ENCODE data around the gene PSG7.
"Not testable (repeated sequence)": the region's sequence is repeated elsewhere in the genome, so short reads cannot be mapped to it uniquely, and the experiment has no call there.

PSG7 gene

DNA sequence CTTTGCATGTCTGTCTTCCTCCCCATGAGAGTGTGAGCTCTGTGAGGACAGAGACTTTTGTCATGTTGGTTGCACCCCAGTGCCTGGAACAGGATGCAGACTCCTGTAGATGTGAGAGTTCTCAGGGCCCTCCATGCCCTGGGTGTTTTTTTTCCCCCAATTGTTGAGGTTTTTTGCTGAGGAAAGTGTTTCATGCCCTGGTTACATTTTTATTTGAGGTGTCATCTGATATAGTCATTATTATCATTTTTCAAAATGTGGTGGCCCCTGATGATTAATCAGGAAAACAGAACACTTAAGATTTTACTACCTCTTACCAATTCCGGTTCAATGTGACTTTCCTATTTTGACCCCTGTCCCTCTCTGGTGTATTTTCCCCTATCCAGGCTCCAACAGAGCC, 20.1 kb downstream of the PSG7 start:
- DNase-seq (ENCODE audit: low read depth in 2 of 2) = not testable (repeated sequence)

DNA sequence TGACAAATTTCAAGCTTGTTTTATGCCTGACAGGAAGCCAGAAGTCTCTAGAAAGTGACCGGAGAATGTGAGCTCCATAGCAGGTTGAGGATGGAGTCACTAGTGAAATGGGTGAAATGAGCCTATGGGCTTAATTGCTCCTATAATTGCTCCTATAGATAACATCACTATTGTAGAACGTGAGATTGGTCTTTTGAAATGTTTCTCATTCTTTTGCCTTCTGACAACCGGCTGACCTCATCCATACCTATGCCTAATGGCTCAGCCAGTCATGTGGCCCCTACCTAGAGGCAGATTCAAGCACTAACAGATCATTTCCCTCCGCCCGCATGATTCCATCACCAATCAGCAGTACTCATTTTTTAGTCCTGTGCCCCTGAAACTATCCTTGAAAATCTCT, 23.5 kb downstream of the PSG7 start:
- not testable (repeated sequence) for DNase-seq (ENCODE audit: low read depth in 2 of 2)

DNA sequence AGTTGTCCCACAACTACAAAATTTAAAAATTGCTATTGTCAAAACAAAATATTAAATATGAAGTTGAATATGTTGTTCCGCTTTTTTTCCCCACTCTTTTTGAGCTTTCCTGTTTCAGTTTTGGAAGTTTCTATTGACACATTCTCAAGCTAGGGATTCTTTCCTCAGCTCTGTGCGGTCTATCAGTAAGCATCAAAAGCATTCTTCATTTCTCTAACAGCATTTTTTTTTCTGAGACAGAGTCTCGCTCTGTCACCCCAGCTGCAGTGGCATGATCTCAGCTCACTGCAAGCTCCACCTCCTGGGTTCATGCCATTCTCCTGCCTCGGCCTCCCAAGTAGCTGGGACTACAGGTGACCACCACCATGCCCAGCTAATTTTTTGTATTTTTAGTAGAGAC, 24.1 kb downstream of the PSG7 start:
- not testable (repeated sequence) for DNase-seq (ENCODE audit: low read depth in 2 of 2)

DNA sequence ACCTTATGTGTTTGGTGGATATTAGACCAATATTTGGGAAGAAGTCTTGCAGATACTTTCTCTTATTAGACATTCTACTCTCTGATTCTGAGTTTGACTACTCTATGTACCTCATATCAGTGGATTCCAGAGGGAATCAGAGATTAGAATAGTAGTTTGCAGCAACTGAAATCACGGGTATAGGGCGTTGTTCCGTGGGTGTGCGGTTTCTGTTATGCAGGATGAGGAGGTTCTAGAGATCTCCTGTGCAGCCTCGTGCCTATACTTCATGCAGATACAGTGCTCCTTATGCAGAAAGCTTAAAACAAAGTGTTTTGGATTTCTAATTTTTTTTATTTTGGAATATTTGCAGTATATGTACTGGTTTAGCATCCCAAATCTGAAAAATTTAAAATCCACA, 25.3 kb downstream of the PSG7 start:
- not testable (repeated sequence) for DNase-seq (ENCODE audit: low read depth in 2 of 2)

DNA sequence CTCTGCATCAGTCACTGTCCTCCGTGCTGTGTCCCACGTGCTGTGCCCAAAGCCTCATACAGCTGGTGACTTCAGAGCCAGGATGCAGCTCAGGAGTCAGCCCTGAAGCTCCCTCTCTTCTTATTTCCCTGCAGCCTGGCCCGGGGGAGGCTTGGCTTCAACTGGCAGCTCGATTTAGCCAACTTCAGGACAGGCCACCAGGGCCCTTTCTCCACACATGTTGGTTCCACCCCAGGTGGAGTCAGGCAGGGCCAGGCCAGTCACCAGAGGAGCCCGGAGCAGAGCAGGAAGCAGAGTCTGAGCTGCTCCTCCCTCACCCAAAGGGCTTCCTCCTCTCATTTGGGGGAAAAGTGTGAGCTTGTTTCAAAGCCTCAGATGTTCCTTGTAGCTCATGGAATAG, 30.8 kb downstream of the PSG7 start:
- not testable (repeated sequence) for DNase-seq (ENCODE audit: low read depth in 2 of 2)

DNA sequence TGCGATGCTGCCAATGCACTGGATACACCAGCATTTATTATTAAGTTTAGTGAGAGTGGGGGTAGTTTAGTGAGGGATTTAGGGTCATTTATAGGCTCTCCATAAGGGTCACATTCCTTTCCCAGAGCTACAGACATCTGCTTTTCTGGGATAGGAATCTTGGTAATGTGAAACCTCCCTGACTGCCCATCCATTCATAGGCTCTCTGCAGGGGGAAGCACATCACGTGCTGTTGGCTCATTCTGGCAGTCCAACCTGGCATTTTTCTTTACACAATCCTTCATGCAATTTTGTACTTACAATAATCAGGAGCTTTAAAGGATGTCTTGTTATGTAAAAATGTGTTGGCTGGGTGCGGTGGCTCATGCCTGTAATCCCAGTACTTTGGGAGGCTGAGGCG, 36.4 kb downstream of the PSG7 start:
- DNase-seq (ENCODE audit: low read depth in 2 of 2) = not testable (repeated sequence)

DNA sequence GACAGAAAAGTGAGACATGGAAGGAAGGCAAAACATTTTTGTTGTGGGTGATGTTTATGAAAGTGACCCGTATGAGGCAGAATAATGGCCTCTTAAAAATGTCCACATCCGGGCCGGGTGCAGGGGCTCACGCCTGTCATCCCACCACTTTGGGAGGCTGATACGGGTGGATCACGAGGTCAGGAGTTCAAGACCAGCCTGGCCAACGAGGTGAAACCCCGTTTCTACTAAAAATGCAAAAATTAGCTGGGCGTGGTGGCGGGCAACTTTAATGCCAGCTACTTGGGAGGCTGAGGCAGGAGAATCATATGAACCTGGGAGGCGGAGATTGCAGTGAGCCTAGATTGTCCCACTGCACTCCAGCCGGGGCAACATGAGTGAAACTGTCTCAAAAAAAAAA, 37.3 kb downstream of the PSG7 start:
- DNase-seq (ENCODE audit: low read depth in 2 of 2) = not testable (repeated sequence)

DNA sequence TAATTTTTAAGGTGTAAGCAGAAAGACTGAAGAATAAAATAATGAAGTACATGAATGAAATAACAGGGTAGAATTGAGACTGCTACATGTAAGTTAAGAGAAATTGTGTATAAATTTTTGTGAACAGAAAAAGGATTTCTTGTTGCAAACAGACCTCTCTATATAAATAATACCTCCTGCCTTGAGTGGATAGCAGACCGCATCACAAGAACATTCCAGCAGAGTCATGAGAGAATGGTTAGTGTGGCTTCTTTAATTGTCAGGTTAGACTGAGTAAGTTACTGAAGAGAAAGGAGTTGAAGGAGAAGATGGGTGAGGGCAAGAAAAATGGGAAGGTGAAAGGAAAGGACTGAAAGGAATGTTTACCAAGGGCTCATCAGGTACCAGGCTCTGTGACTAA, 37.9 kb downstream of the PSG7 start:
- not testable (repeated sequence) for DNase-seq (ENCODE audit: low read depth in 2 of 2)

DNA sequence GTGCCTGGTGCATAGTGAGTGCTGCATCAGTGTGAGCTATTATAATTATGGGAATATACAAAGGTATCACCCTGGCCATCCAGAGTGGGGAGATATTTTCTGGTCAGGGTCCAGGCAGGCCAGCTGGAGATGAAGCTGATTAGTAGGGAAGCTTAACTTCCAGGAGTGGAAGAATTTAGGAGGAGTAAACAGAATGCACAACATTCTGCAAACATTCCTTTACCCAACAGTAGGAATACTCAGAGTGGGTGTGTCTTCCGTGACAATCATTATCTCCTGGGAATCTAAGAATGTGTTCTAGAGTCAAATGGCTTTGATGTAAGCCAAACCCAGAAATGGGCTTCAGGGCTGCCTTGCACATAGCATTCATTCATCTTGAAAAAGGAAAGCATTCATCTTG, 38.4 kb downstream of the PSG7 start:
- not testable (repeated sequence) for DNase-seq (ENCODE audit: low read depth in 2 of 2)

DNA sequence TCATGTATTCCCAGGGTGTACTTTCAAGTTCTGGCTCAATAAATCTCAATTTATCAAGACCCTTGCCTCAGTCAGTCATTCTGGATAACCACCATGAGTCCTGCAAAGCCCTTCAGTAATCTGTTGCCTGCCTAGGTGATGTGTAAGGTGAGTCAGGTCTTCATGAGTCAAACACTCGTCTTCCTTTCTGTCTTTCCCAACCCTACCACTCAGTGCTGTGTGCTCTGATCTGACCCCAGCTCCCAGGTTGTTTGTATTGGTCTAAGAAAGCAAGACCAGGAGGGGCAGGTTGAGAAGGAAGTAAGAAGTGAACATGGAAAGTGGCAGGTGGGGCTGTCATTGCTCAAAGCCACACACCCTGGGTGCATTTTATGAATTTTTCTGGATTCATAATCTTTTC, 39.3 kb downstream of the PSG7 start:
- not testable (repeated sequence) for DNase-seq (ENCODE audit: low read depth in 2 of 2)

DNA sequence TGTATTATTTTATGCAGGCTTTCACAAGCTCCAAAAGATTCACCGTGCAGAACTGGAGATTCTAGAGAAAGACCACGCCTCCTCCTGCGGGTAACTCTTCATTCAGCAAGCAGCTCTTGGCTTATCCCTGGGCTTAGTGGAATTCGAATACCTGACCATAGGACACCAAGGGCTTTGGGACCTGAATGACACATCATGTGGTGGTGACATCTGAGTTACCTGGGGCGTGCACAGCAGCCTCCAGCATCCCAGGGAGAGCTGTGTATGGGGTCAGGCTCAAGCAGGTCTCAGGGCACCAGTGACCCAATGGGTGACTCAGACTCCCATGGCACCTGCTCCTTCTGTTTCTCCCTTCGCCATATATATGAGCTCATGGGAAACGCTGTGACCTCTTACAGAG, 46.6 kb downstream of the PSG7 start:
- DNase-seq (ENCODE audit: low read depth in 2 of 2) = not testable (repeated sequence)

DNA sequence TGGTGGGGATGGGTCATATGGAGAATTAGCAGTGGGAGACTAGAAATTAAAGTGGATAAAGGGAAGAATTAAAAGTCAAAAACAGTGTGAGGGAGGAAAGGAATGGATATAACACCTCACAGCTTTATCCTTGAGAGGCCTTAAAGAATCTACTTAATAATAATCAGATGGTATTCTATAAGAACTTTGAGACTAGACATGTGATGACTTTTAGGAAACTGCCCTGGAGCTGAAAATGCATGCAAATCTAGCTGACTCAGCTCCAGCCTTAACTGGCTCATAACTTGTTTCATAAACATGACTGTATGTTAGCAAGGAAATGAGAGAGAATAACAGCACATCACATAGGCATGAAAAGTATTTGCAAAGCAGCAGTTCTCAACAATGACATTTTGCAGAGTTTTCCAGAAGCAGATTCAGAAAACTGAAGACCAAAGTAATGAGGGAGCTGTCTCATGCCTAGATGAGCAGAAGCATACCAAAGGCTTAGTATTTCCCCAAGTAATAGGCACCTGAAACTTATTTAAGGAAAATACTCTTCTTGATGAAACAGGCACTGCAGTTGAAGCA, 49.0 kb downstream of the PSG7 start:
- not testable (repeated sequence) for DNase-seq (ENCODE audit: low read depth in 2 of 2)

DNA sequence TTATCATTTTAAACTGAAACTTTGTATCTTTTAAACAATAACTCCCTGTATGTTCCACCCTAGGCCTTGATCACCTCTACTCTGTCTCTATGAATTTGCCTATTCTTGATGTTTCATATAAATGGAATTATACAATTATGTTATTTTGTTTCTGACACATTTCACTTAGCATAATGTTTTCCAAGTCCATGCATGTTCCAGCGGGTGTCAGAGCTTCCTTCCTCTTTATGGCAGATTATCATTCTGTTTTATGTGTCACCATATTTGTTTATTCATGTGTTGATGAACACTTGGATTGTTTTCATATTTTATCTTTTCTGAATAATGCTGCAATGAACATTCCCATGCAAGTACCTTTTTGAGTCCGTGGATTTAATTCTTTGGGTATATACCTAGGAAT, 54.3 kb downstream of the PSG7 start:
- DNase-seq (ENCODE audit: low read depth in 2 of 2) = not testable (repeated sequence)

DNA sequence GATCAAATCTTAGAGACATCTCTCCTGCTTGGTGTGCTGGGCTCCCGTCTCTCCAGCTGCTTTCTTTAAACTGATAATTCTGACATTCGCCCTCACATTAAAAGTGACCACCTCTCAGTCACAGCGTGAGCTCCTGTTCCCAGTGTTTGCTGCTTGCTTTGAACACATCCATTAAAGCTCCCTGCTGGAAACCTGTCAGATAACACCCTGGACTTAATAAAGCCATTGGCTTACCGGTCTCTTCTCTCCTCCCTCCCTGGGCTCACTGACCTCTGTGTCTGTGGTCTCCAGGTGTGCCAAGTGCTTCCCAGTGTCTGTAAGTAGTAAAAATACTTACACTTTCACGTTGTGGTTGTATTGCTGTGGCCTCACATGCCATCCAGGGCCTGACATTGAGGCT, 55.0 kb downstream of the PSG7 start:
- DNase-seq (ENCODE audit: low read depth in 2 of 2) = not testable (repeated sequence)

DNA sequence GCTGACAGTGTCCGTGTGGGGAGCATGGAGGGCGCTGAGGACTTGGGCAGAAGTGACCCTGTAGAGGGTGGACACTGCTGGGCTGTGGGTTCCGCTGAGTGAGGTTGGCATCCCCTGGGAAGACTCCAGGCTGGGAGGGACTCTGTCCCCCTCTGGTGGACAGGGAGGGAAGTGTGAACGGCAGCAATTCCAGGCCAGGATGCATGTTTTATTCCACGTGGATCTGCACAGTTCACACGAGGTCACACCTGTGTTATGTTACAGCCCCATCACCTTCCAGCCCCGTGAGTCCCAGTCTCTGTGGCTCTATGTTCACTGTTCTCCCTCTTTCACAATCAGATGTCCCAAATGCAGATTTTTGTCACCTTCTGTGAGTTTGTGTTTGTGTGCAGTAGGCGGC, 55.7 kb downstream of the PSG7 start:
- not testable (repeated sequence) for DNase-seq (ENCODE audit: low read depth in 2 of 2)

DNA sequence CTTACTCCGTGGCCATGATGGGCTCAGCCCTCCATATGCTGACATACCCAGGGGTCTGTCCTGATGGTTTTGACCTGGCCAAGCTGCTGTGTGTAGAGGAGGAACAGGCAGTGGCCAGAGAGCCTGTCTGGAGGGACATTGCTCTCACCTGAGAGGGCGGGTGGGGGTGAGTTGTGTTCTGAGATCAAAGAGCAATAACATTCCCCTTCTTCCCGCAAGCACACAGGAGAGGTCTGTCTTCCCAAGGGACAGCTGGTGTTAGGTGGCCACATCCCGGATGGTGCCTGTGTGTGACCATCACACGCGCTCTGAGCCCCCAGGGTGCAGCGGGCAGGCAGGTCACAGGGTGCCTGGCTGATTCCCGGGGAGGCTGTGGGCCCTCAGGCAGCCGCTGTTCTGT, 56.4 kb downstream of the PSG7 start:
- not testable (repeated sequence) for DNase-seq (ENCODE audit: low read depth in 2 of 2)

DNA sequence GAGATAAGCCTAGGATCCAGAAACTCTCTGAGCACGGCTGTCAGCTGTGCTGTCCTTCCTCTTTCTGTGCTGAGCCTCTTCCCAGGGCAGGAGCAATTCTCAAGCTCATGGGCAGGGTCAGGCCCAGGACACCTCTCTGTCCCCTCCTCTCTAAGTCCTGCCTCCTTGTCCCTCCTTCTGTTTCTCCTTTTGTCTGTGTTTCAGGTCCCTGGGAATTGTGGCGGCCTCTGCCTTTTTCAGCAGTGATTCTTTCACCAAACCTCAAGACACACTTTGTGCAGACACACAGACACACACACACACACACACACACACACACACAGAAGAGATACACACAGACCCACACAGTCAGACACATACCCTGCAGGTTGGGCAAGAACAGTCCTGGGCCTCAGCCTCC, 57.4 kb downstream of the PSG7 start, which contains the start of gene PSG1:
PSG1 (minus strand) TSS at position 101 of the 400 bp plus-strand sequence. CDS start 132 bp downstream, outside the sequence.
- DNase-seq (ENCODE audit: low read depth in 2 of 2) = no peak

DNA sequence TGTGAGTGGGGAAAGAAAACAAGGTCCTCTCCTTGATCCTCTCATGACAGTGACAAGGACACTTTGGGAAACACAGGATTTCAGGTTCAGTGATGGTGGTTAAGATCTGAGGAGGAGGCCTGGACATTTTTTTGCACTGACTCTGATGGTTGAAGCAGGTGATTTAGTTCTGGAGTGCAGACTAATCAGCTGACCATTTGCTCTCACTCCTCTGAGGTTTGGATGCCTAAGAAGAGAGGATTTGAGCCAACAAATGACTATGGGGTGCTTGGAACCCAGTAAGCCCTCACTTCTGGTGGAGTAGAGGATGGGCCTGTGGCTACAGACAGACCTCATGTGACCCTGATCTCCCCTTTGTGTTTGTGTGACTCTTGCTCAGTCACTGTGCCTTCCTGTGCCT, 60.4 kb downstream of the PSG7 start:
- DNase-seq (ENCODE audit: low read depth in 2 of 2) = not testable (repeated sequence)

DNA sequence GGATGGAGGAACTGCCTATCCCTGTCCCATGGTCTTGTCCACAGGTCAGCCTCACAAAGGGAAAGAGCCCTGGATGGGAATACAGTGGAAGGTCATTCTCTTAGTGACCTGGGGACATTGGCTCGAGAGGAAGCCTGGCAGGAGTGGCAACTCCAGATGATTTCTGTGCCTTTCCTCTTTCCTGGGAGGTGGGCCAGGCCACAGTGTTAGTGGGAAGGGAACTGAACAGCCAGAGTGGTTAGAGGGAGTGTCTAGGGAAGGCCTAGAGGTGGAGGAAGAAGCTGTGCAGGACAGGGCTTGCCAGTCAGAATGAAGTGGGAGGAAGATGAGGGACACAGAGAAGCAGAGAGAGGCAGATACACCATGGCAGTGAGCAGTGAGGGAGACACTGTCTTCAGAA, 61.1 kb downstream of the PSG7 start:
- not testable (repeated sequence) for DNase-seq (ENCODE audit: low read depth in 2 of 2)

DNA sequence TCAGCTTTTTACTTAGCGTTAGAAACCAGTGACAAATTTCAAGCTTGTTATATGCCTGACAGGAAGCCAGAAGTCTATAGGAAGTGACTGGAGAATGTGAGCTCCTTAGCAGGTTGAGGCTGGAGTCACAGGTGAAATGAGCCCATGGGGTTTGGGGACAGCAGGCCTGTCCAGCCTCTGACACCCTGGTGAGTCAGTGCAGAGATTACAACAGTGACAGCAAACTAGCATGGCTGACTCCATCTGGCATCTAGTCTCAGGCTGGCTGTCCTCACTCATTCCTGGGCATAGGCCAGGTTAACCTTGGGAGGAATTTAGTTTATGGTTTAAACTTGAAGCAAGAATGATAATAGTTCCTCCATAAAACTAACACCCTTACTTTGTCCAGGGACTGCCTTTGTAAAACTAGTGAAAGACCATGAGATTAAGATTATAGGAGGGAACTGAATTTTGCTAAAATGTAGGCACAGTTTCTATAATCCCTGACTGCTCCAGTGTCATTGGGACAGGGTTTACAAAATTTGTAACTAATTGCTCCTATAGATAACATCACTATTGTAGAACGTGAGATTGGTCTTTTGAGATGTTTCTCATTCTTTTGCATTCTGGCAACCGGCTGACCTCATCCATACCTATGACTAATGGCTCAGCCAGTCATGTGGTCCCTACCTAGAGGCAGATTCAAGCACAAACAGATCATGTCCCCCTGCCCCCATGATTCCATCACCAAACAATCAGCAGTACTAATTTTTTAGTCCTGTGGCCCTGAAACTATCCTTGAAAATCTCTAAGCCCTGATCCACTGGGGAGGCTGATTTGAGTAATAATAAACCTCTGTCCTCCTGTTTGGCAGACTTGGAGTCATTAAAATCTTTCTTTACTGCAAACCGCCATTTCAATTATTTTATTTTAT, 61.9 kb downstream of the PSG7 start:
- DNase-seq (ENCODE audit: low read depth in 2 of 2) = not testable (repeated sequence)

DNA sequence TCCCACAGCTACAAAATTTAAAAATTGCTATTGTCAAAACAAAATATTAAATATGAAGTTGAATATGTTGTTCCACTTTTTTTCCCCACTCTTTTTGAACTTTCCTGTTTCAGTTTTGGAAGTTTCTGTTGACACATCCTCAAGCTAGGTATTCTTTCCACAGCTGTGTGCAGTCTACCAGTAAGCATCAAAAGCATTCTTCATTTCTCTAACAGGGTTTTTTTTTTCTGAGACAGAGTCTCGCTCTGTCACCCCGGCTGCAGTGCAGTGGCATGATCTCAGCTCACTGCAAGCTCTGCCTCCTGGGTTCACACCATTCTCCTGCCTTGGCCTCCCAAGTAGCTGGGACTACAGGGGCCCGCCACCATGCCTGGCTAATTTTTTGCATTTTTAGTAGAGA, 62.9 kb downstream of the PSG7 start:
- DNase-seq (ENCODE audit: low read depth in 2 of 2) = not testable (repeated sequence)
